GM19328 (cell line): ENCODE results near the gene CCDC117.
A peak's percentile ranks its signal among the peaks of the same experiment; 100 is the strongest.

Source experiments
- ATAC-seq: cut with Tn5 transposase; IDR thresholded peaks from one replicate; pipeline ENCODE4 v1.9.1; 2021; ENCODE audit warnings: mild to moderate bottlenecking, moderate library complexity; ENCODE audit not compliant: unreplicated experiment

The CCDC117 gene

GRCh38 chr22:28769394-28770085, 3.0 kb upstream of the CCDC117 start:
- no peak for ATAC-seq

- no peak for ATAC-seq
Observed at GRCh38 chr22:28771195-28771791, 1.2 kb upstream of the CCDC117 start.

GRCh38 chr22:28773461-28773867, 969 bp downstream of the CCDC117 start:
- no peak for ATAC-seq

GRCh38 chr22:28774378-28774777, 1.9 kb downstream of the CCDC117 start:
- no peak for ATAC-seq

GRCh38 chr22:28779833-28780232, 7.3 kb downstream of the CCDC117 start:
- ATAC-seq, result no peak

GRCh38 chr22:28780296-28780695, 7.8 kb downstream of the CCDC117 start:
- ATAC-seq, result no peak

- ATAC-seq, result no peak
Observed at GRCh38 chr22:28783786-28784671, 11.5 kb downstream of the CCDC117 start.

GRCh38 chr22:28788601-28789000, 16.1 kb downstream of the CCDC117 start:
- ATAC-seq, result no peak

GRCh38 chr22:28791124-28791523, 18.6 kb downstream of the CCDC117 start:
- ATAC-seq, result no peak

- ATAC-seq, result peak; percentile 51
Observed at GRCh38 chr22:28791841-28792490, 19.5 kb downstream of the CCDC117 start.

GRCh38 chr22:28792491-28793383, 20.2 kb downstream of the CCDC117 start:
- peak; percentile 22 for ATAC-seq

- ATAC-seq, result no peak
Observed at GRCh38 chr22:28793976-28794584, 21.6 kb downstream of the CCDC117 start.

- ATAC-seq, result no peak
Observed at GRCh38 chr22:28795071-28795693, 22.7 kb downstream of the CCDC117 start.

GRCh38 chr22:28795932-28796856, 23.7 kb downstream of the CCDC117 start:
- ATAC-seq, result no peak

GRCh38 chr22:28798810-28799605, 26.5 kb downstream of the CCDC117 start:
- ATAC-seq, result no peak

- ATAC-seq, result peak; percentile 21
Observed at GRCh38 chr22:28799606-28800307, 27.3 kb downstream of the CCDC117 start.
